HG03108 (cell line): Measurements from ENCODE around the gene TCF3.
"Not testable (repeated sequence)": the region's sequence is repeated elsewhere in the genome, so short reads cannot be mapped to it uniquely, and the experiment has no call there.

Experiments
- ATAC-seq: cut with Tn5 transposase; IDR thresholded peaks from one replicate; pipeline ENCODE4 v1.9.1; 2021; ENCODE audit warnings: moderate library complexity; ENCODE audit not compliant: unreplicated experiment

Gene TCF3

DNA sequence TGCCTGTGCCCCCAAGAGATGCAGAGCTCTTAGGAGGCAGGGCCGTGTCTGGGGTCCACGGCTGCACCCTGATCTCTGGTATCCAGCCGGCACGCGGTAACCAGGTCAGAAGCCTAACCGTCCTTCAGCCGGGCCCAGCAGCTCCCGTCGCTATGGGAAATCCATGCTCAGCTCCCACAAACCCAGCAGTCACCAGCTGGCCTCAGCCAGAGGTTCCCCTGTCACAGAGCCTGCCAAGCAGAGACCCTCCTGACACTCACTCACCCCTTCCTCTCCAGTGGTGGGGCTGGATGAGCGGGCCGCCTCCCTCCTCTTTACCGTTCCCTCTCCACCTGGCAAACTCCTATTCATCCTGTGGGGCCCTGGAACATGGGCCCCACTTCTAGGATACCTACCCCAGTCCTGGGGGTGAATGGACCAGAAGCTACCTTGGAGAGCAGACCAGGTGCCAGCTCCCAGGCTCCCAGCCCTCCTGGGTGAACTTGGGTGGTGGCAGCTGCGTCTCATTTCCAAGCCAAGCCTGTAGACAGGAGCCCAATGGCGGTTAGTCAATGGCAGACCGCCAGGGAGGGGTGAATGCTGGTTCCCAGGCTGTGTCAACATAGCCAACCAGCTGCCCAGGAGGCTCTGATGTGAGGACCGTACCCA lies 21.4 kb upstream of the TCF3 start:
- ATAC-seq, result no peak

DNA sequence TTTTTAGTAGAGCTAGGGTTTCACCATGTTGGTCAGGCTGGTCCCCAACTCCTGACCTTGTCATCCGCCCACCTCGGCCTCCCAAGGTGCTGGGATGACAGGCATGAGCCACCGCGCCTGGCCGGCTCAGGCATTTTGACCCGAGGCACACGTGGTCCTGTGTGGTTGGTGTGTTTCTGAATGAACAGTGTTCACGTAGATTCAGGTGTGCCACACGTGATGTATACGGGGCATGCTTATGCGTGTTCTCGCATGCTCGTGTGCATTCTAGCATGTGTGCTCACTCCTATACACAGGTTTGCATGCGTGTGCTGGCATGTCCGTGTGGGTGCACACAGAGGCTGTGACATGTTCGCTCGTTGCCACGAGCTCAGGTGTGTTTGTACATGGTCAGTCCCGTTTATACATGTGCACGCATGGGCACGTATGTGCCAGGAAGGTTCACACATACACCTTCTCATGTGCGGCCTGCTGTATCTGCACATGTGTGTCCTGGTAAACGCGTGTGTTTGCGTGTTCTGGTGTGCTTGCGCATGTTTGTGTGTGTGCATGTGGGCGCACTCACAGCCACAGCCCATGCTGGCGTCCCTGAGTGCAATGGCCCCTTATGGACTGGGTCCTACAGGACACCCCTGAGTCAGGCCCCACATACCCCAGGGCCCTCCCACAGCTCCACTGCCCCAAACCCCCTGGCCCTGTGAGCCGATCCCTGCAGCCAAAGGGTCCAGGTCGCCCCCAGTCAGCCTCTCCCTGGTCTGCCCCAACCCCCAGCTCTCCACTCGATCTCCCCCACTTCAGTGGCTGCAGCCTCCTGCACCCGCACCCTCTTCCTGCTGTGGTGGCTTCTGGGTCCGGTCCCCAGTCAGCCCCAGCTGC lies 20.6 kb upstream of the TCF3 start:
- ATAC-seq, result no peak

DNA sequence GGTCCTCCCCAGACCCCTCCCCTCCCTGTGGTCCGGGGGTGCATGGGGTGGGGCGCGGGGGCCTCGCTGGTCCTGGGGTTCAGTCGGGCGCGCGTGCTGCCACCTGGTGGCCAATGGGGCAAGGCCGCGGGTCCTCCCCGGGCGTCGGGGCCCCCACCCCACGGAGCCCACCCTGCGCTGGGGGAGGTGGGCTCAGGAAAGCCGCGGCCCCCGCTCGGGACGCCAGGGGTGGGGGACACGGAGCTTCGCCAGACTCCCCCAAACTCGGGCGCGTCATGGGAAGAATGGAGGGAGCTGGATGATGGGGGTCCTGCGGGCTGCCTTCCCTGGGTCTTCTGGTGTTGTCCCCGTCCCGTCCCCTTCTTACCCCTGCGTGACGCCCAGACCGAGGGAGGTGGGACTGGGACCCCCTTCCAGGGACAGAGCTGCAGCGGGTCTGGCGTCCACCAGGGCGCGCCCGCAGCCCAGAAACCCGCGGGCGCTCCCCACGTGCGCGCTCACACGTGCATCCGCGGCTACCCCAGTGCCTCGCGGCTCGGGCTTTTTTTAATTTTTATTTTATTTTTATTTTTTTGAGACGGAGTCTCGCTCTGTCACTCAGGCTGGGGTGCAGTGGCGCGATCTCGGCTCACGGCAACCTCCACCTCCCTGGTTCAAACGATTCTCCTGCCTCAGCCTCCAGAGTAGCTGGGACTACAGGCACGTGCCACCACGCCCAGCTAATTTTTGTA lies 19.8 kb upstream of the TCF3 start:
- ATAC-seq, result no peak

DNA sequence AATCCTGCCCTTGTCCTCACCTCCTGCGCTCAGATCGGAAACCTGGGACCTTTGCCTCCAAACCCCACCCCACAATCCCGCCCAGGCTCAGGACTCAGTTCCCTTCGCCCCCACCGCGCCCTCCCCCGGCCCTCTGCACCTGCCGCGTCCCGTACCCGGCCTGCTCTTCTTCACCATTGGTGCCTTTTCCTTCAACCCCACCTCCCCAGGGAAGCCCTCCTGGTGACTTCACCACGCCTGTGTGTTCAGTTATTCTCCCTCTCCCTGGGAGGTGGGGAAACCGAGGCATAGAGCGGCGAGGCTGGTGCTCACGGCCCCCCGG lies 19.3 kb upstream of the TCF3 start:
- no peak for ATAC-seq

DNA sequence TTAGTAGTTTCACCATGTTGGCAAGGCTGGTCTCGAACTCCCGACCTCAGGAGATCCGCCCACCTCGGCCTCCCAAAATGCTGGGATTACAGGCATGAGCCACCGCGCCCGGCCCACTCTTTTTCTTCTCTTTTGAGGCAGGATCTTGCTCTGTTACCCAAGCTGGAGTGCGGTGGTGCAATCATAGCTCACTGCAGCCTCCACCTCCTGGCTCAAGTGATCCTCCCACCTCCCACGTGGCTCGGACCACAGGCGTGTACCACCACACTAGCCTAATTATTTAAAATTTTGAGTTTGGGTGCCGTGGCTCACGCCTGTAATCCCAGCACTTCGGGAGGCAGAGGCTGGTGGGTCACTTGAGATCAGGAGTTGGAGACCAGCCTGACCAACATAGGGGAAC lies 18.3 kb upstream of the TCF3 start:
- not testable (repeated sequence) for ATAC-seq

DNA sequence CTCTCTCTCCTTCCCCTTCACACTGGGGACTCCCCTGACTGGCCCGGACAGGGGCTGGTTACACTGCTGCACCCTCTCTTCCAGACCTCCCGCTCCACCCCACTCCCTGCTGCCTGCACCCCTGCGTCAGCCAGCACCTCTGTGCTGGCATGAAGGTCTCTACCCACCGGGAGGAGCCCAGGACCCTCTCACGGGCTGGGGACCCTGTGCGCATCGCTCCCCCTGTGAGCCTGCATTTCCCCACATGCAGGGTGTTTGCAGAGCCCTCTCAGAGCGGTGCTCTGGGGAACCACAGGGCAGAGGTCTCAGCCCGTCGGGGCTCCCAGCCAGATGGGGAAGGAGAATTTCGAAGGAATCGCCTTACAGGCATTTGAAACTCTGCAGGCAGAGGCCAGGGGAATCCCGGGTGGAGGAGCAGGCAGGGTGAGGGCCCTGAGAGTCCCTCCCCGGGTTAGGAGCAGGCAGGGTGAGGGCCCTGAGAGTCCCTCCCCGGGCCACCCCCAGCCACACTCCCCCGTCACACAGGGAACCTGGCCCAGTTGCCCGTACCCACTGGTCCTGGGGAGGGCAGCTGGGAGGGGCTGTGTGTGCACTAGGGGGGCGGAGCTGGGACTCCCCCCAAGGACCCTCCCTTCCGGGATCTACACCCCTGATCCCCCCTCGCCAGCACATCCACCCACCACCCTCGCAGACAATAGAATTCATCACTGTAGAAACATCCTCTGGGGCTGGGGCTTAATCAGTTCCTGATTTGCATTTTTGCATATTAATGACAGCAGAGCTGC lies 16.3 kb upstream of the TCF3 start:
- ATAC-seq, result peak; percentile 31

DNA sequence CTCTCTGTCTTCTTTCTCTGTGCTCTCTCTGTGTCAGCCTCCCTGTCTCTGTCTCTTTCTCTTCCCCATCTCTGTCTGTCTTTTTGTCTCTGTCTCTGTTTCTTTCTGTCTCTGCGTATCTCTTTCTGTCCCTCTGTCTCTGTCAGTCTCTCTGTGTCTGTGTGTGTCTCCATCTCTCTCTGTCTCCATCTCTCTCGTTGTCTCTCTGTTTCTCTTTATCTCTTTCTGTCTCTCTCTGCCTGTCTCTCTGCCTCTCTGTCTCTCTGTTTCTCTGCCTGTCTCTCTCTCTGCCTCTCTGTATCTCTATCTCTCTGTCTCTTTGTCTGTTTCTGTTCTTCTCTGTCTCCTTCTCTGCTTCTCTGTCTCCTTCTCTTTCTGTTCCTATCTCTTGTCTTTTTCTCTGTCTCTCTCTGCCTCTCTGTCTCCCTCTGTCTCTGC lies 15.7 kb upstream of the TCF3 start:
- no peak for ATAC-seq

DNA sequence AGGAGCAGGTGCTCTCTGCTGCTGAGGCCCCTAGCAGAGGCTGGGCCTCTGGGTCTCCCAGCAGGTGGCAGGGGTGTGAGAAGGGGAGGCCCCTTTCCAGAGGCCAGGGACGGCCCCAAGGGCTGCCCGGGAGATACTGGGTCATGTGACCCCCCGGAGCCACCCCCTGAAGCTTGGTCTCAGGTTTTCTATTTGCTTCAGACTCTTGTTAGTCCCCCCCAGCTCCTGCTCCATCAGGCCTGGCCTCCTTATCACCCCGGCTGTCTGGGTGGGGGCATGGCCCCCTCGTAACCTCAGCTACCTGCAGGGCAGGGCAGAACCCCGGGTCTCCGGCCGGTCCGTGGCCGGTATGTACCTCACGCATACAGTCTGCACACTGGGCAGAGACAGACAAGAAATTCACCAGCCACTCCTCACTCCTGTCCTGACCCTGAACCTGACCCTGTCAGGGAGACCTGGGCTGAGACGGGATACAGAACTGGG lies 13.2 kb upstream of the TCF3 start:
- ATAC-seq, result no peak

DNA sequence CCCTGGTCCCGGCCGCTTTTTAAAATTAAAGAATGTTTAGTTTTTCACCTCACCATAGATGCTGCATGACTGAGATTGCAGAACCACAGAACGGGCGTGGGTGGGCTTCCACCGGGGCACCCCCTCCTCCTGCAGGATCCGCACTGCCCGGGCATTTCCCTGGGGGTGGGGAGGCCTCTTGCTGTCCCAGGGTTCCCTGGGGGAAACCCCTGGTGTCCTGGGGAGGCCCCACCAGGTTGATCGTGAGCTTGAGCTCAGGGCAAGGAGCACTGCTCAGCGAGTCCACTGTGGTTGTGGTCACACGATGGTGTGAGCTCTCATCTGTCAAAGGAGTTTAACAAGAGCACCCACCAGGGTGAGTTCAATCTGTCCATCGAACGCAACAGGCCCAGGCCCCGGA lies 11.4 kb upstream of the TCF3 start:
- no peak for ATAC-seq

DNA sequence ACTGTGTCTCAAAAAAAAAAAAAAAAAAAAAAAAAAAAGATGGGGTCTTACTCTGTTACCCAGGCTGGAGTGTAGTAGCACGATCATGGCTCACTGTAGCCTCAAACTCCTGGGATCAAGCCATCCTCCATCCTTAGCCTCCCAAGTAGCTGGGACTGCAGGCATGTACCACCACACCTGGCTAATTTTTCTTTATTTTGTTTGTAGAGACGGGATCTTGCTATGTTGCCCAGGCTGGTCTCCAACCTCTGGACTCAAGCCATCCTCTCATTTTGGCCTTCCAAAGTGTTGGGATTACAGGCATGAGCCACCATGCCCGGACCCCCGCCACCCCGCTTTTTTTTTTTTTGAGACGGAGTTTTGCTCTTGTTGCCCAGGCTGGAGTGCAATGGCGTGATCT lies 10.8 kb upstream of the TCF3 start:
- not testable (repeated sequence) for ATAC-seq

DNA sequence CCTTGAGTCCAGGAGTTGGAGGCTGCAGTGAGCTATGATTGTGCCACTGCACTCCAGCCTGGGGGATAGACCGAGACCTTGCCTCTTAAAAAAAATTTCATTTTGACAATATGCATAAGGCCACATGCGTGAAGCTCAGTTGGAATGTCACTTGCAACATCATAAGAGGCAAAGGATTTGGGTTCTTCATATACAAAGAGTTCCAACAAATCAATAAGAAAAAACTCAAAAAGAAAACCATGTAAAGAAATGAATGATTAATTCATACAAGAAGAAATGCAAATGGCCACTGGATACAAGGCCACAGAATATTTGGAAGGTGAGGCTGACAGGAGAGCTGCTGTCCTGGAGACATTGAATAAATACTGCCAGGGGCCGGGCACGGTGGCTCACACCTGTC lies 9.6 kb upstream of the TCF3 start:
- no peak for ATAC-seq

DNA sequence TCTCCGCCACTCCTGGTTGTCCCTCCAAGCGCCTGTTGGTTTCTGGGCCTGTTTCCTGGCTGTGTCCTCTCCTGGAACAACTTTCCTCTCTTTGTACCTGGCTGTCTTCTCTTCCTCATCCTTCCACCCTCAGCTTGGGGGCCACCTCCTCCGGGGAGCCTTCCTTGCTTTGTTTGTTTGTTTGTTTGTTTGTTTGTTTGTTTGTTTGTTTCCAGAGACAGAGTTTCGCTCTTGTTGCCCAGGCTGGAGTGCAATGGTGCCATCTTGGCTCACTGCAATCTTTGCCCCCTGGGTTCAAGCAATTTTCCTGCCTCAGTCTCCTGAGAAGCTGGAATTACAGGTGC lies 6.6 kb upstream of the TCF3 start:
- ATAC-seq, result no peak

DNA sequence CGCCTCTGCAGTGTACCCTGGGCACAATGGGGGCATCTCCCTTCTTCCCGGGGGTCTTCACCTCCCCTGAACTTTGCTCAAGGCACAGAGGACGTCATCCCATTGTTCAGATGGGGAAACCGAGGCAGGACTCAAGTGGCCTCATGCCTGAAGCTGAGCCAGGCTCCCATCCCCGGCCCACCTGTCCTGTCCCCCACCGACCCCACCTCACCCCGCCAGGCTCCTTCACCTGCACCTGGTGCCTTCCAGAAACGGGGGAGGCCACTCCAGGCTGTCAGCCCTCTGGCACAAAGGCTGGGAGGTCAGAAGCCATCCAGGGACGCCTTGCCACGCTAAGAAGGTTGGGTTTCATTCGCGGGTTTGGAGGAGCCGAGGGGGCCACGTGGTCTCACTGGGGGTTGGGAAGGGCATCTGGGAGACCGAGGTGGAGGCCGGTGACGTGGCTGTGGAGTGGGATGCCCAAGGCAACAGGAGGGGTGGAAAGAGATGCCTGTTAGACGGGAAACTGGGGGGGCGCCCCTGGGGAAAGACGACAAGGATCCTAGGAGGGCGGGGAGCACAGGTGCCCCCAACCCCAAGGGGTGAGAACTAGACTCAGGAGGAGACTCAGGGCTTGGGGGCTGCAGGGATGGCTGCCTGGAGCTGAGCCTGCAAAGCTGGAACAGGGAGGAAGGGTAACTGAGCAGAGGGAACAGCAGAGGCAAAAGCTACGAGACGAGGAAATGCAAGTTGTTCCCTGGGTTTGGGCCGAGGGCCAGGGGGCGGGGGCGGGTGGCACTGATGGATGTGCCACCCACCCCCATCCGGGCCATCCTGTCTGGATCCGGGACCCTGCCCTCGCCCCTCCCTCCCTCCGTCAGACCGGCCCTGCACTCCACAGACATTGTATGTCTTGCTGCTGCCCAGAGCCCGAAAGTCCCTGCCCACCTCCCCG lies 6.0 kb upstream of the TCF3 start:
- ATAC-seq, result no peak

DNA sequence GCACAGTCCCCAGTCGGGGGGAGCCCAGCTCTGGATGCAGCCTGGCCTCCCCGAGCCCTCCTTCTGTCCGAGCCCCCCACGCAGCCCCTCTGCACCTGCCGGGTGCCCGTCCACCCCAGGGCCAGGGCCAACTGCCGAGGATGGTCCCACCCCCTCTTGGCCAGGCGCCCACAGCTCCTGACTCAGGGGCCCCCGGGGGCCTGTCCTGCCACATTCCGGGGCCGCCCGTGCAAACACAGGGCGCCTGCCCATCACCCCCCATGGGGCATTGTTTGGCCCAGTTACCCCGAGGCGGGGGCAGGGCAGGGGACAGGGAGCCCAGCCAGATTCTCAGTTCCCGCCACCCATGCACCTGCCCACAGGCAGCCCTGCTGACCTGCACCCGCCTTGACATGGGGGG lies 5.3 kb upstream of the TCF3 start:
- no peak for ATAC-seq

DNA sequence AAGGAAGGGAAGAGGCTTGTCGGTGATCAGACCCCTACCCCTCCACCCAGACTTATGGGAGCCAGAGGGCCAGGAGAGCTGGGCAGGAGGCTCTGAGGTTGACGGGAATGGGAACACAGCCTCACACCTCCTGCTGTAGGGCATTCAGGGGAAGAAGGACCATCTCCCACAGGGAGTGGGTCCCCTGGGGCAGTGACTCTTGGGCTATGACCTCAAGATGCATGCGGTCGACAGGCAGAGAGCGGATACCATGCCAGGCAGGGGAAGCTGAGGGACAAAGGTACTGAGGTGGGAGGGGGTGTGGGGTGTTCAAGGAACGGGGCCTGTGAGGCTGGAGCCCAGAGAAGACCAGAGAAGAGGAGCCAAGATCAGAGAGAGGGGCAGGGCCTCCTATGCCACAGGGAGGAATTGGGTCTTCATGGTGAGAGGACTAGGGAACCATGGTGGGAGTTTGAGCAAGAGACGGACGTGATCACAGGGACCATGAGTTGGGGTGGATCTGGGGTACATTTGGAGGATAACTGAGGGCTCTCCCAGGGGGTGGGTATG lies 4.6 kb upstream of the TCF3 start:
- no peak for ATAC-seq

DNA sequence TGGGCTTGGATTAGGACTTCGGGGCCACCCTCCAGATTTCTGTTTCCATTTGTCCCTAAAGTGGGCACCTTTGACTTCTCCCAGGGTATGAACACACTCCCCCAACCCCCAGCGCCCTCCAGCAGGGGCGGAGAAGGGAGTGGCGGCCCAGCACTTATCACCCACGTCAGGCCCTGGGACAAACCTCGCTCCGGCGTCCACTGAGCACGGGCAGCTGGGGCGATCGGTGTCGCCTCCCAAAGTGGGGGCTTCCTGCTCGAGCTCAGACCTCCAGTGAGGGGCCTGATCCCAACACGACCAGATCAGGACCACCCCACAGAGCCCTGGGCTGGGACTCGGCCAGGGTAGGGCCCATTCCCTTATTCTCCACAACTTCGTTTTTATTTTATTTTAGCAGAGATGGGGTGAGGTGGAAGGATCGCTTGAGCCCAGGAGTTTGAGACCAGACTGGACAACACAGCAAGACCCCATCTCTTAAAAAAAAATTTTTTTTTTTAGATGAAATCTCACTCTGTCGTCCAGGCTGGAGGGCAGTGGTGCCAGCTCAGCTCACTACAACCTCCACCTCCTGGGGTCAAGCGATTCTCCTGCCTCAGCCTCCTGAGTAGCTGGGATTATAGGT lies 3.7 kb upstream of the TCF3 start:
- no peak for ATAC-seq

DNA sequence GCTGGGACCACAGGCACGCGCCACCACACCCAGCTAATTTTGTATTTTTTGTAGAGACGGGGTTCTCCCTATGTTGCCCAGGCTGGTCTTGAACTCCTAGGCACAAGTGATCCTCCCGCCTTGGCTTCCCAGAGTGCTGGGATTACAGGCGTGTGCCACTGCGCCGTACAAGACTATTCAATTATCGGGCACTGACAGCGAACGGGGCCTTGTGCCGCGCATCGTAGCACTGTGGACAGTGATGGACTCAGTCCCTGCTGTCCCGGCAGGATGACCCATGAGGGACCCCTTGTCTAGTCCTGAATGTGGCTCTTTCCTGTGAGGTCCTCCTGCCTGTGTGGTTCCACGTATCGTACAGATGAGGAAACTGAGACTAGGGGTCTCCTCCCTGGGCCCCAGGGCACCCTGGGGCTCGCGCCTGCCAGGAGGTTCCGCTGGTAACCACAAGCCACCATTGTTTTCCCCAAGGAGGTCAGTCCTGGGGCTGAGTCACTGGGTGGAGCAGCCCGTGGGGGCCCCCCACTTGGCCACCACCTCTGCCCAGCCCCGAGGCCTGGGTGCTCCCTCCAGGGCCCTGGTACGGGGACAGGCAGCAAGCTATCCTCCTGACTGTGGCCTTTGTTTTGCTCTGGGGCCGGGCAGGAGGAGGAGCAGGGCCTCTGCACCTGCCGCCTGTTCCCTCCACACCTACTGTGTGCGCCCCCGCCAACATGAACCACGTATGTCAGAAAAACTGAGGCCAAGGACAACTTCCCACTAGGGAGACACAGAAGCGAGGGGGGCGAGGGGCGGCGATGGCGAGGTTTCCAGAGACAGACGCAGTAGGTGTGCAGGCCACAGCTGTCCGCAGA lies 2.9 kb upstream of the TCF3 start:
- no peak for ATAC-seq

DNA sequence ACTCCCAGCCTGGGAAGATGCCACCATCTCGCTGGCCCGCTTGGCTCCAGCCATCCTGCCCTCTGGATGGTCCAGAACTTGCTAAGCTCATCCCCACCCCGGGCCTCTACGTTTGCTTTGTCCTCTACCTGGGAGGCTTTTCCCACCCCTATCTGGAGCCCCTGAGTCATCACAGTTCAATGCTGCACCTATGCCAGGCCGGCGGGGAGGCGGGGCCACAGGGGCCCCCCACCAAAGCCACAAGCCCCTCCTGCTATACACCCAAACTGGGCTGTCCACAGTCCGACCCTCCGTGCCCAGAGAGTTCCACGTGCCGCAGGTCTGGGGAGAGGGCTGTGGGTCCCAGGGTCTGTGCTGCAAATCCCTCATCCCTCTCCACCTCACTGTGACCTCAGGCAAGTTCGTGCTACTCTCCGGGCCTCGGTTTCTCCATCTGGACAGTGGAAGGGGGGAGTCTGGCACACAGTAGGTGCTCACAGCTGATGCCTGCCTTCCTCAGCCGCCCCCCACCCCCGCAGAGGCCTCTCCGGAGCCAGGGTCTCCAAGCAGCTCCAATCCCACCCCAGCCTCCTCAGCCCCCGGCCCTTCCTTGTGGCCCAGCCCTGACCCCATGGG lies 1.9 kb upstream of the TCF3 start:
- ATAC-seq, result no peak
